HG03045 (cell line): ENCODE measurements around the gene TRAF3IP1.
"Not testable (repeated sequence)": the region's sequence is repeated elsewhere in the genome, so short reads cannot be mapped to it uniquely, and the experiment has no call there.

Source experiments
- ATAC-seq: cut with Tn5 transposase; IDR thresholded peaks from one replicate; pipeline ENCODE4 v1.9.1; 2021; ENCODE audit warnings: mild to moderate bottlenecking, moderate library complexity; ENCODE audit not compliant: unreplicated experiment

The TRAF3IP1 gene

DNA sequence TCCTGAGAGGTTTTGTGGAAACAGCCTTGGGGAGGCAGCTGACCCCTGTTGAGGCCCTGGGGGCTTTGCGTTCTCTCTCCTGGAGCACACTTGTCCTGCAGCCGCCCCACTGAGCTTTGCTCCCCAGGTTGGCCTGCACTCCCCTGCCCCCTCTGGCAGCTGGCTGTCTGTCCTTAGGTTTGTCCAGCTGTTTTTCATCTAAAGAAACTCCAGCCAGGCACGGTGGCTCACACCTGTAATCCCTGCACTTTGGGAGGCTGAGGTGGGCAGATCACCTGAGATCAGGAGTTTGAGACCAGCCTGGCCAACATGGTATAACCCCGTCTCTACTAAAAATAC lies 84.9 kb downstream of the TRAF3IP1 start:
- ATAC-seq: not testable (repeated sequence)

DNA sequence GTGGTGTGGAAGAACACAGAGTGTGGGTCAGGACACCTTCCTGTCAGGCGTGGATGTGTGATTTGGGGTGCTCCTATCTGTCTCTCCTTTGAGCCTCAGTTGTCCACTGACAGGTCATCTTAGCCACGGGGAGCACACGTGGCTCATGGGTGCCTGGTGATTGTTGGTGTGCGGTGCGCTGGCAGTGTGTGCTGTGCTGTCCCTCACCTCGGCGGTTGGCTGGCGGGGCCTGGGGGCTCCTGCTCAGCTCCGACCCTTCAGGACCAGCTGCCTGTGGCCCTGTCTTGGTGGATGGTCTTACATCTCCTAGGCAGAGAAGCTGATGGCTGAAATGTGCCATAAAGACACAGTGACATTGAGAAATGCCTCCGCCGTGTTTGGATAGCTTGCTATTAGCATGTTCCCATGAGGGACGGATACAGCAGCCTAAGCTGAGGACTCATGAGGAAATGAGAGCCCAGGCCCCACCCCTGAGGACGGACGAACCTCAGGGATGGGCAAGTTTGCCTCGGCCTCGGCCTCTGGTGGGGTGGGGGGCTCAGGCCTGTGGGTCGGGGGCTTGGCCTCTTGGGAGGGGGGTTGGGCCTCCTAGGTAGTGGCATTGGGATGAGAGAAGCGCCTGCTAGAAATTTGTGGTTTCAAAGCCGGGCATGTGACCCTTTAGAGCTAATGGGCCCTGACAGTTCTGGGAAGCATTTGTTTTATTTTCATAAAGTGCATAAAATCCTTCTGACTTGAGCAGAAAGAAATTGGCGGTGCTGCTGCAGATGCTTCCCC lies 86.1 kb downstream of the TRAF3IP1 start:
- no peak for ATAC-seq

DNA sequence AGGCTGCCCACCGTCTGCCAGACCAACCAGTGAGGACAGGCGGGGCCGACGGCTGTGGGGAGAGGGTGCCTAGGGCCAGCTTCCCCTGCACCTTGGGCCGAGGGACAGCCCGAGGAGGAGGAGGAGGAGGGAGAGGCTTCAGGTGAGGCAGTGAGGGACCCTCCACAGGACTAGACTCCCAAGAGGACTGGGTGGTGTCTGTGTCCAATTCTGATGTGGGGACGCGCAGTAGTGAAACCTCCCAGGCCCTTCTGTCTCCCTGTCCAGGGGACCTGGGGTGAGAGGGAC lies 86.6 kb downstream of the TRAF3IP1 start:
- ATAC-seq: no peak

DNA sequence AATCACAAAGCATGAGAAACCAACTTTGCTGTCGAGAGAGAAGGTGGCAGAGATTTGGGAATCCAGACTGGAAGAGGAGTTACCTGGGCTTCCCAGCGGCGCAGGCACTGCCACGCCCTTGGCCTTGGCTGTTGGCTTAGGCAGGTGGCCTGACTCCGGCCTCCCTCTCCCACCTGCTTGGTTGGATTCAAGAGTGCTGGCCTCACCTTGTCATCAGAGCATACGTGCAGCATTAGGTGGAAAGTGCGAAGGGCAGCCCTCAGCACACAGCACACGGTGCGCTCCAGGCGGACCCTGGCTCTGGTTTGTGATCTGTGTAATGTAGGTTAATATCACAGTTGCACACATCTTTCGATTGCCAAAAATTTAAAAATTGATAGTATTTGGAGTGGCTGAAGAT lies 87.2 kb downstream of the TRAF3IP1 start:
- no peak for ATAC-seq

DNA sequence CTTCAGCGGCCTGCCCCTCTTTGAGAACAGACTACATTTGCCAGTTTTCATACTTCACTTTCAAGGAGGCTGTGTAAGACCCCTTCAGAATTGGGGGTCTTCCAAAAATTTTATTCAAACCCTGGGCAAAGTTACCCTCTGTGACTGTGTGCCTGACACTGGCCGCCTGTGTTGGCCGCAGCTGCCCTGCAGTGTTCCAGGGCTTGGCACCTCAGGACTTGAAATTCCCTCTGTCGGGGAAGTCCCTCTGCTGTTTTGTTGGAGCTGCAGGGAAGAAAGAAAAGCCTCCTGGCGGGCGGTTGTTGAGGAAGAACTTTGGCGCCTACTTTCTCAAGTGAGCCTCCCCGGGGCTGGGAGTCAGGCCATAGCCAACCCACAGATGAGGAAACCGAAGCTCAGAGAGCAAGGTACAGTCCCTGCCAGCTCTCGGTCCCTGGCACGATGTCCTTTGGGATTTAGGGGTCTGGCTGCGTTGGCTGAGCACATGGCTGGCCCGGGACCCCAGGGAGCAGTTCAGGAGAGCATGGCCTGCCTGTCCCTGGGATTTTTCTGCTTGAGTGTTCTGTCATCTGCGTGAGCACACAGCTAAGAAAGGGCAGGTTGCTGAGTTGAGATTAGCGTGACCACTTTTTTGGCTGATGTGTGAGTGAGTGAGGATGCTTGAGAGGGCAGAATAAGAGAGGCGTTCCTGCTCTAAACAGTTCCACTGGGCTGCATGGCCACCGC lies 88.5 kb downstream of the TRAF3IP1 start:
- ATAC-seq: no peak

DNA sequence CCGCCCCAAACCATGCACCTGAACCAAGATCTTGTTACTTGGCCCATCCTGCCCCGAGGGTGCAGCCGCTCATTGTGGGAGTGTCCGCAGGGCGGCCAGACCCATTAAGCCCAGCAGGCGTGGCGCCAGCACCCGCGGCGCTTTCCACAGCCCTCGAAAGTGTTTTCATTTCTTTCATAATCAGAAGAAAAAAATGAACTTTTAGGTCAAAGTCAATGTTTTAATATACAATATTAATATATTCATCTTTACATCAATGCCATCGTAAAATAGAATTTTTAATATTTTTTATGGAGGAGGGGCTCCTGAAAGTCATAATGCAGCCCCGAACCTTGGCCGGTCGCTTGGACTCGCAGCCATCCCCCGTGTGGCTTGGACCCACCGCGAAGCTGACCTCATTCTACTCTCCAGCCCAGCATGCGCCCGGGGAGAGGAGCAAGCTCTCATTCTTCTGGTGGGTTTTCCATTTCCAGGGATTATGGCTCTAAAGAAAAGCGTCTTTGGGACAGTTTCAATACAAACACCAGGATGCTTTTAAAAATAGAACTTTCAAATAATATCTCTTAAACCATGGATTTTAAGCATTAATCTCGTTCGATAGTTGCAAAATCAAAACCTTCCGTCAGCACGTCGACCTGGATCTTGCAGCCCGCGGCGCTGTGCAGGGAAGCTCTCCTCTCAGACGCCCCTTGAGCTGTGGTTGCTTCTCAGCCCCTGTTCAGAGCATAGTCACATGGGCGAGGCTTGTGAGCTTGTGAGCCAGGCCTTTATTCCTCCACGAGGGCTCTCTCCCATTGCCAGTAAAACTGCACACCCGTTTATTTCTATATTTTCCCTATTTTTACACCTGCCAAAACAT lies 89.3 kb downstream of the TRAF3IP1 start:
- no peak for ATAC-seq

DNA sequence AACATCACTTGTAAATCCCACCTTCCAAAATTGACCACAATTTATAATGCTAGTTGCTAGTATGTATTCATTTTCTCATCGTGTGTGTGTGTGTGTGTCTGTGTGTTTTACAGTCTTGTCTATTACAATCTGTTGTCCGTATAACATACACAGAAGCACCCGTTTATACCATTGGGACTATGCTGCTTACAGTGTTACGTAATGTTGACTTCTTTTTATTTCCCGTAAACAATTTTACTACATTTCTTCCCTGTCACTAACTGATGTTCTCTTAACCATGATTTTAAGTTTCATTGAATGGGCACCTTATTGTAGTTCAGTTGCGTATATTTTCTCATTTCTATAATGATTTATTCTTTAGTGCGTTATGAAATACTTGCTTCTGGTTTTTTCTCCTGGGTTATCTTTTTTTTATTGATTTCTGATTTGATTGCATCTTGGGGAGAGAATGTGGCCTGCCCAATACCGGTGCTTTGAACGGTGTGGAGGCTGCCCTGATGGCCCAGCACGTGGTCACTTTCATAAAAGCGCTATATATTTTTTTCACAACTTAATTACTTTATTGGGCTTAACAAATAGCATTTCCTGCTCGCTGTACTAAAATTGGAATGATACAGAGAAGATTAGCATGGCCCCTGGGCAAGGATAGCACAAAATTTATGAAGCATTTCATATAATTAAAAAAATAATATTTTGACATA lies 91.9 kb downstream of the TRAF3IP1 start:
- no peak for ATAC-seq

DNA sequence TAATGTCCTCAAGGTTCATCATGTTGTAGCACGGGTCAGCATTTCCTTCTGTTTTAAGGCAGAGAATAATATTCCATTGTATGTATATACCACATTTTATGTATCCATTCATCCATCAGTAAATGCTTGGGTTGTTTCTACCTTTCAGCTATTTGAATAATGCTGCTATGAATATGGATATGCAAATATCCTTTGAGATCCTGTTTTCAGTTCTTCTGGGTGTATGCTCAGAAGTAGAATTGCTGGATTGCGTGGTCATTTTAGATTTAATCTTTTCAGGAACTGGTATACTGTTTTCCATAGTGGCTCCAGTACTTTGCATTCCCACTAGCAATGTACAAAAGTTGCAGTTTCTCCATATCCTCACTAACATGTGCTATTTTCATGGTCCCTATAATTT lies 93.0 kb downstream of the TRAF3IP1 start:
- no peak for ATAC-seq

DNA sequence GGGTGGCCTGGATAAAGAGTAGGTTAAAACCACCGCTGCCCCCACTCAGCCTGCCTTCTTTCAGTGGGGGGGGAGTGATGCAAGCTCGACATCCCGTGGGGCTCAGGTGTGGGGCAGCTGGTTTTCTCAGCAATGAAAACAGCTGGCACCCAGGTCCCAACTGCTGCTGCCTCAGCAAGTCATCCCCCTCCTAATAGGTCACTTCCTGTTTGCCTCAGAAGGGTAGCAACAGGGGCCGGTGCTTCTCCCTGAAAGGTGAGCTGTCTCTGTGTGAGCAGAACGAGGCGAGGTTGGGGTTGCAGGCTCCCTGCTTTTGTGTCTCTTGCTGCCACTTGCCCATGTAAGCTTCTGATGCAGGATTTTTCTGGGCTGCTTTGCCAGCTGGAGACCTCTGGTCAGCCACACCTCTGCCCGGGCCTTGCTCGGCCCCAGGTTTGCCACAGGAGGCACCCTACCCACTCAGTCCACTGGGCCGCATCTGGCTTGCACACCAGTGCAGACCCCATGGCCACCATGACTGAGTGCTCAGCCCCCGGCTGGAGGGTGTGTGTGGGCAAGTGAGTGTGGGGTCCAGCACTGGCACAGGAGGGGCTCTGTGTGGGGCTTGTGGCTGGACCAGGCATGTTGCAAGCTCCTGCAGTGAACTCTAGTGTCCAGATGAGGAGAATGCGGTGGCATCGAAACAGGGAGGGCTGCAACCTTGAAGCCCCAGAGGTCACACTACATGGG lies 94.9 kb downstream of the TRAF3IP1 start:
- ATAC-seq: no peak

DNA sequence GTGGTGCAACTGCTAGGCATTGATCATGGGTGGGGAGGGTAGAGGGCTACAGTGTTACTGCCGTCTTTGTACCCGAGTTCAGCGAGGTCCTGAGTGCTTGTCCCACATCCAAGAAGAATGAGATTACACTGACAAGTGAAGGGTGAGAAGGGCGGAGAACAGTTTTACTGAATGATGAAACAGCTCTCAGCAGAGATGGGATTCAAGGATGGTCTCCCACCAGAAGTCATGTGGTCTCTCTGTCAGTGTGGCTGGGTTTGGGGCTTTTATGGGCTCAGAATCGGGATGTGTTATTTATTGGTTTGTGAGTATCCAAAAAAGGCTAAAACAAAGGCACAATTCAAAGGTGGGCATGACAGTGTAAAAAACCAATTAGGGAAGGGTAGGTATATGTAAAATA lies 95.6 kb downstream of the TRAF3IP1 start:
- no peak for ATAC-seq

DNA sequence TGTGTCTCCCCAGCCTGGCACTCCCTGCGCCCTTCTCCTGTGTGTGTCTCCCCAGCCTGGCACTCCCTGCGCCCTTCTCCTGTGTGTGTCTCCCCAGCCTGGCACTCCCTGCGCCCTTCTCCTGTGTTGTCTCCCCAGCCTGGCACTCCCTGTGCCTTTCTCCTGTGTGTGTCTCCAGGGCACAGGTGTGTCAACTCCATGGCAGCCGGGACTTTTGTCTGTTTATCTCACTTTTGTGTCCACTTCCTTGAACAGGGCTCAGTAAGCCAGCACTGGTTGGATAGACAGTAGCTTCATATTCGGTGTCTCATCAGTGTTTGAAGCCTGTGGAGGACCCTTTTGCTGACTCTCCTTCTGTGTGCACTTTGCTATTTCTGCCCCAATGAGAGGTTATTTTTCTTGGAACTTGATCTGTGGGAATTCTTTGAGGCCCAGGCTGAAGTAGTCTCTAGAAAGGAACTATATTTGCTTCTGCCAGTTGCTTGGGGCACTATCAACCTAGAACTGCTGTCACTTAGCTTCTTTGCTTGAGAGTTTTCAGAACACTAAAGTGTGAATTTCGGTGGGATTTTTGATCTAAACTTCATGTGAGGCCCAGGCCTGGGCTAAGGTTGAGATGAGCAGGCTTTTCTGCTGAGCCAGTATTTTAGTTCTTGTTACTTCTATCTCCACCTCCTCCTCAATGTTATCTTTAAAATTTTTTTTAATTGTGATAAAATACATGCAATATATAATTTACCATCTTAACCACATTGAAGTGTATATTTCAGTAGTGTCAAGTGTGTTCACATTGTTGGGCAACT lies 98.1 kb downstream of the TRAF3IP1 start:
- no peak for ATAC-seq

DNA sequence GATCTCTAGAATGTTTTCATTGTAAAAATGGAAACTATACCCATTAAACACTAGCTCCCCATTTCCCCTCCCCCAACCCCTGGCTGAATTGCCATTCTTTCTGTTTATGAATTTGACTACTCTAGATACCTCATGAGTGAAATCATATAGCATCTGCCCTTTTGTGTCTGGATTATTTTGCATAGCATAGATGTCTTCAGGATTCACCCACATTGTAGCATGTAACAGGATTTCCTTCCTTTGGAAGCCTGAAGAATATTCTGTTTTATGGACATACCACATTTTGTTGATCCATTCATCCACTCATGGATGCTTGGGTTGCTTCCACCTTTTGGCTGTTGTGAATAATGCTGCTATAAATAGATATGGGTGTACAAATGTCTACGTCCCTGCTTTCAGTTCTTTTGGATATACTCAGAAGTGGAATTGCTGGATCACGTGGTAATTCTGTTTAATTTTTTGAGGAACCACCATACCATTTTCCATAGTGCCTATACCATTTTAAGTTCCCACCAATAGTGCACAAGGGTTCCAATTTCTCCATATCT lies 98.8 kb downstream of the TRAF3IP1 start:
- no peak for ATAC-seq

DNA sequence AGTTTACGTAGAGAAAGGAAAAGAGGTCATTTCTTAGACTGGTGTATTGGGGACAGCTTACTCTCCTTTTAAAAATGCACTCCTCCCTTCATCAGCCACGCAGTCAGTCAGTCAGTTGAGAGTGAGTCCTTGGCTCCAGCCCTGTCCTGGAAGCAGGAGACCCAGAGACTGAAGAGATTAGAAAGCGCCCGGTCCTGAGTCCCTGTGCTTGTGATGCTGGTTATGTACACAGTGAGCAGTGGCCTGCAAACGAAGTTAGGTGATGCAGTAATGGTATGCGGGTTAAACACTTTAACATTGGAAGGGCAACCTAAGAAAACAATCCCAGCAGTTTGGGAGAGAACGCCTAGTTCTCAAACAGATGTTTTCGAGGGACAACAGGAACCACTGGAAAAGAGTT lies 100.1 kb downstream of the TRAF3IP1 start:
- ATAC-seq: no peak

DNA sequence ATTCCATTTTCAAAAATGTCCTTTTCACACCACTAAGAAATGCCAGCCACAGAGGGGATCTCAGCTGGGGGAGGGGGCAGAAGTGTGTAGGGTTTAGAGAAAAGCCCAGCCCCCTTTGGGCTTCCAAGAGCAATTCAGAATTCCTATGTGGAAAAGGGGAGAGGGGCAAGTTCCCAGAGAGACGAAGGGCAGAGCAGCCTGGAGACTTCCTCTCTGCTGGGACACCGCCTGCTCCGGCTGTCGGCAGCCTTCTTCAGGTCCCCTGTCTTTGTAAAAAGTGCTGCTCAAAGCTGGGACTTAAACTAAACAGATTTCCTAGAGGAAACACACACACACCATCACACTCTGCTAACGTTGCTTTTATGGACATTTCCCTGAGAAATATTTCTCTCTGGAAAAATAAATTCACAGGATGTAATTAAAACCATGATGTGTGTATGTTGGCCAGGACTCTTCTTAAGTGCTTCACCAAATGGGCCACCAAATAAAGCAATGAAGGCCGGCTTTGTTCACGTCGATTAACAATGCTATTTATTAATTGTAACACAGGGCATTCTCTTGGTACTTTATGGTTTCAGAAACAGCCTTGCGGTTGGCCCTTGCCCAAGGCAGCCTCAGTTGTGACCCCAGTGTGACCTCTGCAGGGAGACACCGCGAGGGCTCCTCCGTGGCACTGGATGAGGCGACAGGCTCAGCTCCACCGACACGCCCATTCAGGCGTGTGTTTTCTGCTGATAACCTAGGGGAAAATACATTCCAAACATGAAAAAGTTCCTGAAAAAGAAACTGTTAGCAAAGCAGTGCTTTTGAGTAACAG lies 100.8 kb downstream of the TRAF3IP1 start:
- no peak for ATAC-seq

DNA sequence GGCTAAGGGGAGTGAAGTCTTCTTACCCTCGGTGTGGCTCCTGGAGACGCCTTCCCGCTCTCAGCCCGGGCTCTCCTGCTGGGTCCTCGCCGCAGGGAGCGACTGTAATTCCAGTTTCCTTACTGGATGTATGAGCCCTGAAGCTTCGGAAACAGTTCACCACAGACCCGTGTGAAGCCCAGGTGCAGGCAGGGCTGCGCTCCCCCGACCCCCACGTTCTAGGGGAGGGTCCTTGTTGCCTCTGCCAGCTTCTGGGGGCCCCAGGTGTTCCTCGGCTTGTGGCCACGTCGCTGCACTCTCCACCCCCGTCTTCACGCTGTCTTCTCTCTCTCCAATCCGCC lies 101.3 kb downstream of the TRAF3IP1 start:
- ATAC-seq: no peak

DNA sequence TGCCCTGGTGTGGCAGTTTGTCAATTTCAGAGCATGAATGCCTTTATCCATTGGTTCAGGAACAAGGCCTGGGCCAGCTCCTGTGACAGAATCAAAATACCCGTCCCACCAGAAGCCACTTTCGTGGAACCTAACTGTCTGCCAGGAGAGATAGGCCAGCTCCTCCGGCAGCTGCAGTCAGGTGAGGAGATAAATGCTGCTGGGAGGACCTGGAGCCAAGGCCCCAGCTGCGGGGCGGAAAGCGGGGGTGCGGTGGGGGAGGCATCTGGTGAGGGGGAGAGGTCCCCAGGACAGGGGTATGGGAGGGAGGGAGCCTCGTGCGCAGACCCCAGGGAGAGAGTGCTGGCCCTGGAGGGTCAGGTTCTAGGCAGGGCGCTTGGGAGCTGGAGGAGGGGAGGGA lies 102.0 kb downstream of the TRAF3IP1 start:
- ATAC-seq: no peak

DNA sequence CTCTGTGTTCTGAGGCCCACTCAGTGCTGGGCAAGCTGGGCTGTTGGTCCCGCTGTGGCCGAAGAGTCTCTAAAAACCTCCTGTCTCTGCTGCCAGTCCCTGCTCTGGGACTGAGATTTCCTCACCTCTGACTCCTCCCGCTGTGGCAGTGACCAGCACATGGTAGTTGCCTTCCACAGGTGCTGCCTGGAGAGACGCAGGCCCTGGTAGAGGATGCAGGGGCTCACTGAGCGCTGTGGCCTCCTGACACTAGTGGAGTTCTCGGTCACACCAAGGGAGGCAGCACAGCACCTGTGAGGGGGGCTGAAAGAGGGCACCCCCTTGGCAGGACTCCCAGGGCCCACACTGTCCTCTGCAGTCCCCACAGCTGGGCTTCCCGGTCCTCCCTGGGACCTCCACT lies 102.6 kb downstream of the TRAF3IP1 start:
- ATAC-seq: no peak

DNA sequence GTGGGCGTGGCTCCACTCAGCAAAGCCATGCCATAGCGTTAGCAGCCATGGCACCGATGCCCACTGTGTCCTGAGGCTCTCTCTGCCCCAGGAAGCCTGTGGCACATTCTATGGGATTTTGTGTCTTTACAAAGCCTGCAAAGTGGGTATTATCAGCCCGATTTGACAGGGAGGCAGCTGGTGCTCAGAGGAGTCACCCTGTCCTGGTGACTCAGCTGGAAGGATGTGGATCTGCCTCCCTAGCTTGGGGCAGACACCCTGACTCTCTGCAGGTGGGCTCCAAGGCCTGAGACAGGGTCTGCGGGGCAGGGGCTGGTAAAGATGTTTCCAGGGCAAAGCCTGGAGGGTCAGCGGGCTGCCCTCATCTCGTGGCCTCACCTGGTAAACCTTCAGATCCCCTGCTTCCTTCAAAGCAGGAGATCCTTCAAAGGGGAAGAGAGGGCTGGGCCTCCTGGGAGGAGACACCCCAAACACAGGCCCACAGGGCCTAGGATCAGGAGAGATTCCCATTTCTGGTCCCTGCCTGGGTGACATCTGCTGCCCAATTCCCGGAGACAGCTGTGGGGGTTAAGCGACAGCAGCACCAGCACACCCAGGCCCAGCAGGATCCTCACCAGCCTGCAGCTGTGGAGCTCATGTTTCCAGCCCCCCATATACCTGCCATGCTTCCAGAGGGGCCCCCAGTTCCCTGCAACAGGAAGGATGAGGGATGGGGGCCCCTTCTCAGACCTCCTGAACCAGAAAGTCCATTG lies 103.4 kb downstream of the TRAF3IP1 start:
- no peak for ATAC-seq
